ENCODE data around the gene DAB1. TPM values are rescaled to one million over a fixed set of nuclear protein-coding genes. Genes with fewer than 3 reads are reported as not detected.

DAB1 gene
- polyA plus RNA-seq, 1 experiment = 0.05 TPM

DNA sequence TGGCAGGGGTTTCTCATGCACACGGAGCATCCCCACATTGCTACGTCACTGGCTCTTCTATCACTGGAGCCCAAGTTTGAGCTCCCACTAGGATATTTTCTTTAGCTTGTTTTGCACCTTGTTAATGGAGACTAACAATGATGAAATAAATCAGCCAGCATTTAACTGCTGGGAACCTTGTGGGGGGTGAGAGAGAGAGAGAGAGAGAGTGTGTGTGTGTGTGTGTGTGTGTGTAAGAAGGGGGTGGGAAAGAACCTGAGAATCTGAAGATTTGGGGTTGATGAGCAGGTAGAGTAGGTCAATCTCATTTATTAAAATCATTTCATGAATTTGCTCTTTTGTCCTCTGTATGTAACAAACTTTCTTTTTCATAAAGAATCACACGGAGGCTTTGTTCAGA is 458.7 kb downstream of the DAB1 start:
- no peaks in the 10 kb centered on the region for H3K9me3 ChIP-seq (ENCODE audit: control insufficient read depth, insufficient read depth, low read length)
- no peak for DNase-seq (ENCODE audit: low read depth, low spot score)
- H3K27me3 ChIP-seq (ENCODE audit: control insufficient read depth, insufficient read depth, low read length) = no peaks in the 10 kb centered on the region
- CTCF ChIA-PET = interaction anchor here (1.1 to 4.2 kb wide), 2 partner anchors 54 to 134 kb away, joined by 3 to 19 read pairs; no protein-coding TSS in a partner anchor
- POLR2A ChIA-PET = no interaction called here
- TF ChIP-seq, protein P1, sequence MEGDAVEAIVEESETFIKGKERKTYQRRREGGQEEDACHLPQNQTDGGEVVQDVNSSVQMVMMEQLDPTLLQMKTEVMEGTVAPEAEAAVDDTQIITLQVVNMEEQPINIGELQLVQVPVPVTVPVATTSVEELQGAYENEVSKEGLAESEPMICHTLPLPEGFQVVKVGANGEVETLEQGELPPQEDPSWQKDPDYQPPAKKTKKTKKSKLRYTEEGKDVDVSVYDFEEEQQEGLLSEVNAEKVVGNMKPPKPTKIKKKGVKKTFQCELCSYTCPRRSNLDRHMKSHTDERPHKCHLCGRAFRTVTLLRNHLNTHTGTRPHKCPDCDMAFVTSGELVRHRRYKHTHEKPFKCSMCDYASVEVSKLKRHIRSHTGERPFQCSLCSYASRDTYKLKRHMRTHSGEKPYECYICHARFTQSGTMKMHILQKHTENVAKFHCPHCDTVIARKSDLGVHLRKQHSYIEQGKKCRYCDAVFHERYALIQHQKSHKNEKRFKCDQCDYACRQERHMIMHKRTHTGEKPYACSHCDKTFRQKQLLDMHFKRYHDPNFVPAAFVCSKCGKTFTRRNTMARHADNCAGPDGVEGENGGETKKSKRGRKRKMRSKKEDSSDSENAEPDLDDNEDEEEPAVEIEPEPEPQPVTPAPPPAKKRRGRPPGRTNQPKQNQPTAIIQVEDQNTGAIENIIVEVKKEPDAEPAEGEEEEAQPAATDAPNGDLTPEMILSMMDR (IDR thresholded peaks at IDR 0.05; ENCODE audit: low read depth, low read length) = no peak
- H3K4me3 ChIP-seq (ENCODE audit: low read depth, low read length) = no peak overlapping the region
- no peak overlapping the region for H3K27ac ChIP-seq (ENCODE audit: low read depth, low read length)

GRCh38 chr1:56964349-56965017 is 459.4 kb downstream of the DAB1 start:
- Histone ChIP-seq H3K9me3 (ENCODE audit: control insufficient read depth, insufficient read depth, low read length) (no peaks in the 10 kb centered on the region), H3K27me3 (ENCODE audit: control insufficient read depth, insufficient read depth, low read length) (no peaks in the 10 kb centered on the region), H3K27ac (ENCODE audit: low read depth, low read length) (no peak overlapping the region), H3K4me3 (ENCODE audit: low read depth, low read length) (no peak overlapping the region)
- ChIA-PET CTCF (interaction anchor here (1.1 to 4.2 kb wide), 2 partner anchors 53 to 133 kb away, joined by 3 to 19 read pairs; no protein-coding TSS in a partner anchor), POLR2A (no interaction called here)
- TF ChIP-seq, protein P1 (IDR thresholded peaks at IDR 0.05; ENCODE audit: low read depth, low read length) = no peak
- DNase-seq (ENCODE audit: low read depth, low spot score) = no peak

DNA sequence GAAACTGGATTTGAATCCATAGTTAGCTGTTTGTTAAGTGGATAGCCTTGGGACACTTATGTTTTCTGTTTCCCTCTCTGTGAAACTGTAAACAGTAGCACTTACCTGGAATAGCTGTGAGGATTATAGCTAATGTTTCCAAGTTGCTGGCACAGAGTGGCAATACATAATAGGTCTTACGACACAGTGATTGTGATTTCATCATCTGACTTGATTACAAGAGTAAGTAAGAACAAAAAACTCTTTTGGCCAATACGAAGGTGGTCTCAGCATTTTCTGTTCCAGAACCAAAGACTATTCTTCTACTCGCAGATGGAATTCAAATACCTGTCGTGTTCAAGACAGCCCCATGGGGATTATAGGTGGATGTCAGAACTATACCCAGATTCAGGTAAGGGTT is 460.2 kb downstream of the DAB1 start:
- Histone ChIP-seq H3K27me3 (ENCODE audit: control insufficient read depth, insufficient read depth, low read length) (no peaks in the 10 kb centered on the region), H3K27ac (ENCODE audit: low read depth, low read length) (no peak overlapping the region), H3K9me3 (ENCODE audit: control insufficient read depth, insufficient read depth, low read length) (no peaks in the 10 kb centered on the region), H3K4me3 (ENCODE audit: low read depth, low read length) (no peak overlapping the region)
- CTCF ChIA-PET = interaction anchor here (4.2 kb wide), 1 partner anchor 132 kb away, joined by 19 read pairs; no protein-coding TSS in a partner anchor
- POLR2A ChIA-PET = no interaction called here
- no peak for DNase-seq (ENCODE audit: low read depth, low spot score)
- TF ChIP-seq, protein P1 (IDR thresholded peaks at IDR 0.05; ENCODE audit: low read depth, low read length) = no peak

DNA sequence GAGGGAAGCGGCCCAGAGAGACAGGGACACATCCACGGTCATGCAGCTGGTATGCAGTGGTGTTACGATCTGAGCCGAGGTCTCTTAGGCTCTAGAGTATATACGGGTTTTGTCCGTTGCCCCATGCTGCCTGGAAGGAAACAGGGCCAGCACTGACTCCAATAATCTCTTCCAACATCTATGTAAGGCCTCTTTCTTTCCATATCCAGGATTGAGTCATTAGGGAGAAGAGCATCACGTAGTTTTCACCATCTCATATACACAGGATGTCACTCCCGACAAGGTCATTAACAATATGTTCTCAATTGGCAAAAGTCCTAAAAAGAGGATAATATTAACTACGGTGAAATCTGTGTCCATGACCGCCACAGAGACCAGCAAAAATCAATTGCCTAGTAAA is 462.4 kb downstream of the DAB1 start:
- ChIA-PET POLR2A (no interaction called here), CTCF (no interaction called here)
- no peak for DNase-seq (ENCODE audit: low read depth, low spot score)
- H3K9me3 ChIP-seq (ENCODE audit: control insufficient read depth, insufficient read depth, low read length) = no peaks in the 10 kb centered on the region
- H3K4me3 ChIP-seq (ENCODE audit: low read depth, low read length) = no peak overlapping the region
- no peaks in the 10 kb centered on the region for H3K27me3 ChIP-seq (ENCODE audit: control insufficient read depth, insufficient read depth, low read length)
- TF ChIP-seq, protein P1 (IDR thresholded peaks at IDR 0.05; ENCODE audit: low read depth, low read length) = no peak
- H3K27ac ChIP-seq (ENCODE audit: low read depth, low read length) = no peak overlapping the region

GRCh38 chr1:56958526-56958925 is 465.3 kb downstream of the DAB1 start:
- no peak overlapping the region for H3K27ac ChIP-seq (ENCODE audit: low read depth, low read length)
- H3K27me3 ChIP-seq (ENCODE audit: control insufficient read depth, insufficient read depth, low read length) = peaks cover 2% of the 10 kb centered on the region
- POLR2A ChIA-PET = no interaction called here
- CTCF ChIA-PET = interaction anchor here (1.6 kb wide), 1 partner anchor 10 kb away, joined by 7 read pairs; no protein-coding TSS in a partner anchor
- DNase-seq (ENCODE audit: low read depth, low spot score) = no peak
- H3K9me3 ChIP-seq (ENCODE audit: control insufficient read depth, insufficient read depth, low read length) = no peaks in the 10 kb centered on the region
- TF ChIP-seq, protein P1 (IDR thresholded peaks at IDR 0.05; ENCODE audit: low read depth, low read length) = no peak
- H3K4me3 ChIP-seq (ENCODE audit: low read depth, low read length) = no peak overlapping the region
